GM12872 (cell line): ENCODE results near the gene SRPK2.

Experiments
- CTCF ChIP-seq: IDR thresholded peaks from 3 replicates; pipeline ENCODE4 v1.5.1; 2011; ENCODE audit warnings: low read depth, mild to moderate bottlenecking, low read length, moderate library complexity; ENCODE audit not compliant: insufficient read depth

SRPK2 gene

GRCh38 chr7:105285118-105285874, 103.4 kb downstream of the SRPK2 start:
- no peak for TF ChIP-seq CTCF

GRCh38 chr7:105284014-105284413, 104.7 kb downstream of the SRPK2 start:
- TF ChIP-seq CTCF, result no peak

GRCh38 chr7:105281966-105282365, 106.8 kb downstream of the SRPK2 start:
- no peak for TF ChIP-seq CTCF

GRCh38 chr7:105279688-105280007, 109.1 kb downstream of the SRPK2 start:
- no peak for TF ChIP-seq CTCF

GRCh38 chr7:105278973-105279687, 109.6 kb downstream of the SRPK2 start:
- TF ChIP-seq CTCF, result no peak

- TF ChIP-seq CTCF, result no peak
Measured at GRCh38 chr7:105278565-105278964, 110.2 kb downstream of the SRPK2 start.

GRCh38 chr7:105277341-105277740, 111.4 kb downstream of the SRPK2 start:
- TF ChIP-seq CTCF, result no peak
